ENCODE results near the gene AP2B1.

DNA sequence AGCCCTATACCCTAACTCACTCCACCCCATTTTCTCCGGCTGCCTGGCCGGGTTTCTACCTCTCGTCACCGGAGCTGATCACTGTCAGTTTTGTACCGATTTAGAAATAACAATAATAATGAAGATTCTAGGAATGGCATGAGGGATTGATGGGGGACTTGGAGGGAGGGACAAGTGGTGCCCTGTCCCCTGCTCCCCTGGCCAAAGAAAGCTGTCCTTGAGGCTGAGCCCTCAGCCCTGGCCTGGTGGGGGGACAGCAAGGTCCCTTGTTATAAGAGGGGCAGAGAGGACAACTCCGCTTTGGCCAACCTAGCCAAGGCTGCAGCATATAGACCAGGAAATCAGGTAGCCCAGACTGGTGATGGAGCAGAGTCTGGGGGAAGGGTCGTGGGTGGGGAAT lies 155.4 kb downstream of the AP2B1 start:
- TF ChIP-seq TCF7L2 (IDR thresholded peaks at IDR 0.05; ENCODE audit: borderline replicate concordance, extremely low read depth, insufficient read depth, insufficient read length), result no peak
- TF ChIP-seq POLR2AphosphoS5 (IDR thresholded peaks at IDR 0.05; ENCODE audit: low read depth, low read length), result no peak
- TF ChIP-seq, protein P1, sequence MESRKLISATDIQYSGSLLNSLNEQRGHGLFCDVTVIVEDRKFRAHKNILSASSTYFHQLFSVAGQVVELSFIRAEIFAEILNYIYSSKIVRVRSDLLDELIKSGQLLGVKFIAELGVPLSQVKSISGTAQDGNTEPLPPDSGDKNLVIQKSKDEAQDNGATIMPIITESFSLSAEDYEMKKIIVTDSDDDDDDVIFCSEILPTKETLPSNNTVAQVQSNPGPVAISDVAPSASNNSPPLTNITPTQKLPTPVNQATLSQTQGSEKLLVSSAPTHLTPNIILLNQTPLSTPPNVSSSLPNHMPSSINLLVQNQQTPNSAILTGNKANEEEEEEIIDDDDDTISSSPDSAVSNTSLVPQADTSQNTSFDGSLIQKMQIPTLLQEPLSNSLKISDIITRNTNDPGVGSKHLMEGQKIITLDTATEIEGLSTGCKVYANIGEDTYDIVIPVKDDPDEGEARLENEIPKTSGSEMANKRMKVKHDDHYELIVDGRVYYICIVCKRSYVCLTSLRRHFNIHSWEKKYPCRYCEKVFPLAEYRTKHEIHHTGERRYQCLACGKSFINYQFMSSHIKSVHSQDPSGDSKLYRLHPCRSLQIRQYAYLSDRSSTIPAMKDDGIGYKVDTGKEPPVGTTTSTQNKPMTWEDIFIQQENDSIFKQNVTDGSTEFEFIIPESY (IDR thresholded peaks at IDR 0.05; ENCODE audit: extremely low read depth, insufficient replicate concordance, low read length), result no peak
- TF ChIP-seq POLR2A (IDR thresholded peaks at IDR 0.05; ENCODE audit: borderline replicate concordance, extremely low read depth, insufficient read depth, insufficient read length), result no peak
- TF ChIP-seq, protein P2, sequence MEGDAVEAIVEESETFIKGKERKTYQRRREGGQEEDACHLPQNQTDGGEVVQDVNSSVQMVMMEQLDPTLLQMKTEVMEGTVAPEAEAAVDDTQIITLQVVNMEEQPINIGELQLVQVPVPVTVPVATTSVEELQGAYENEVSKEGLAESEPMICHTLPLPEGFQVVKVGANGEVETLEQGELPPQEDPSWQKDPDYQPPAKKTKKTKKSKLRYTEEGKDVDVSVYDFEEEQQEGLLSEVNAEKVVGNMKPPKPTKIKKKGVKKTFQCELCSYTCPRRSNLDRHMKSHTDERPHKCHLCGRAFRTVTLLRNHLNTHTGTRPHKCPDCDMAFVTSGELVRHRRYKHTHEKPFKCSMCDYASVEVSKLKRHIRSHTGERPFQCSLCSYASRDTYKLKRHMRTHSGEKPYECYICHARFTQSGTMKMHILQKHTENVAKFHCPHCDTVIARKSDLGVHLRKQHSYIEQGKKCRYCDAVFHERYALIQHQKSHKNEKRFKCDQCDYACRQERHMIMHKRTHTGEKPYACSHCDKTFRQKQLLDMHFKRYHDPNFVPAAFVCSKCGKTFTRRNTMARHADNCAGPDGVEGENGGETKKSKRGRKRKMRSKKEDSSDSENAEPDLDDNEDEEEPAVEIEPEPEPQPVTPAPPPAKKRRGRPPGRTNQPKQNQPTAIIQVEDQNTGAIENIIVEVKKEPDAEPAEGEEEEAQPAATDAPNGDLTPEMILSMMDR (IDR thresholded peaks at IDR 0.05 in 2 of 3, conservative IDR thresholded peaks at IDR 0.05 in 1 of 3; ENCODE audit: borderline replicate concordance in 1 of 3, insufficient read depth in 1 of 3, low read depth in 2 of 3, low read length in 2 of 3), result no peak
- TF ChIP-seq, protein P3, sequence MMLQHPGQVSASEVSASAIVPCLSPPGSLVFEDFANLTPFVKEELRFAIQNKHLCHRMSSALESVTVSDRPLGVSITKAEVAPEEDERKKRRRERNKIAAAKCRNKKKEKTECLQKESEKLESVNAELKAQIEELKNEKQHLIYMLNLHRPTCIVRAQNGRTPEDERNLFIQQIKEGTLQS (IDR thresholded peaks at IDR 0.05), result no peak
- TF ChIP-seq SIN3A (IDR thresholded peaks at IDR 0.05; ENCODE audit: low read depth), result no peak
- no peak for TF ChIP-seq ZNF274 (IDR thresholded peaks at IDR 0.05; ENCODE audit: low read depth, low read length)
